GM21786 (cell line): ENCODE results near the gene PARP11.

Experiments
- ATAC-seq: cut with Tn5 transposase; IDR thresholded peaks from one replicate; pipeline ENCODE4 v1.9.1; 2021; ENCODE audit not compliant: unreplicated experiment

PARP11 gene

DNA sequence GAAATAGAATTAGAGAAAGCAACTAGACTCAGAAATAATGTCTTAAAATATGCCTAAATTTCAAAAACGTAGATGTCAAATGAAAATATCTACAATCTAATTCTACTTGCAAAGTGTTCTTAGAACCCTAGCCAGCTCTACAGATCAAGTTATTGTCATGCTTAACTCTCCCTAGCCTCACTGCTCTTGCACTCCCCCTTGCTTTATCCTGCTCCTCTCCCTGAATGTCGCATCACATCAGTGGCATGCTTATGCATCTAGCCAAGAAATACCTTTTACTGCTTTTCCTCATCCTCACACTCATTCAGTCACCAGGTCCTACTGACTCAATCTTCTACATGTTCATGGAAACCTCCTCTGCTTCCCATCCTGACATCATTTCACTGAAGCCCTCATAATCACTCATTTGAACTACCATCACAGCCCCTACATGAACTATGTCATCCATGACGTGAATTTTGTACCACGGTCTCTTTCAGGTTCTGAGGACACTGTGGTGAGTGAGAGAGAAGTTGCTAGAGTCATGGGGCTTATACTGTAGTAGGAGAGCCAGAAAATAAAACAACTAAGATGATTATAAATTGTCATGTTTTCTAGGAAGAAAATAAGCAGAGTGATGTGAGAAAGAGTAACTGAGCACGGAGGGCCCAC, 97.7 kb downstream of the PARP11 start:
- no peak for ATAC-seq

DNA sequence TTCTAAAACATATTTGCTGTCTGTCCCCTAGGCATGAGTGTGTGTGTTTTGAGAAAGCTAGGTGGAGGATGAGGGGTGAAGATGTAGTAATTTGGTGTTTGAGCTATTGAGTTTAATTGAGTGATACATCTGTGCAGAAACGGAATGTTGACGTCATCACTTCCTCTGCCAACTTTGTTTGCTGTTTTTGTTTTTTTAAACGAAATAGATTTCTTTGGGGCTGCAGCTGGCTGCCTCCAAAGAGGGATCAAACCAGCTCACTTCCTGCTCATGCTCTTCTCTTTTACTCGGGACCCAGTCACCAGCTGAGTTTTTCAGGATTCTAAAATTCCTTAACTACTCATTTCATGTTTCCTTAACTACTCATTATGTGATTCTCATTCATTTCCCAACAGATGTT, 100.8 kb downstream of the PARP11 start:
- no peak for ATAC-seq

DNA sequence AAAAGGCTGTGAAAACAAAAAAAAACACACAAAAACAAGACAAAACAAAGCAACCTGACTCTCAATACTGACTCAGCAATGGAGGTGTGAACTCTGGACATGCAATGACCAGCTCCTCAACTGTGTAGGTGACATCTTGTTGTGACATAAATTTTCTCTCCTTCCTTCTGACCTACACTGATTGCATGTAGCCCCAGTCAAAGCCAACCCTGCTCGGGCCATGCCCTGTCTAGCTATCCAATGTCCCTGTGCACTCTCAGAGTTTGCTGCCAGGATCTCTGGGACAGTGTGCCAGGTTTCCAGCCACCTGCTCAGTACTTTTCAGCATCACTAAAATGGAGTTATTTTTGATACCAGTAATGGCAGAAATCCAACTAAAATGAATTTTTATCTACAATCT, 101.3 kb downstream of the PARP11 start:
- no peak for ATAC-seq

DNA sequence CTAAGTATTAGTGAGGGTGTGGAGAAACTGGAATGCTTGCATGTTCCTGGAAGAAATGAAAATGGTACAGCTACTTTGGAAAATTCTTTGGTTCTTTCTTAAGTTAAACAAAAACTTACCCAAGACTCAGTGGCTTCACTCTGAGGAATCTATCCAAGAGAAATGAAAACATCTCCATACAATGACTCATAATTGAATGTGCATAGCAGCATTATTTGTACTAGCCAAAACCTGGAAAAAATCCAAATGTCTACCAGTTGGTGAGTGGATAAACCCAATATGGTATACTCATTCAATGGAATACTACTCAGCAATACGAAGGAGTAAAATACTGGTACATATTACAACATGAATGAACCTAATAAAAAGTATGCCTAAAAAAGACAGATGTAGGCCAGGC, 102.3 kb downstream of the PARP11 start:
- no peak for ATAC-seq

DNA sequence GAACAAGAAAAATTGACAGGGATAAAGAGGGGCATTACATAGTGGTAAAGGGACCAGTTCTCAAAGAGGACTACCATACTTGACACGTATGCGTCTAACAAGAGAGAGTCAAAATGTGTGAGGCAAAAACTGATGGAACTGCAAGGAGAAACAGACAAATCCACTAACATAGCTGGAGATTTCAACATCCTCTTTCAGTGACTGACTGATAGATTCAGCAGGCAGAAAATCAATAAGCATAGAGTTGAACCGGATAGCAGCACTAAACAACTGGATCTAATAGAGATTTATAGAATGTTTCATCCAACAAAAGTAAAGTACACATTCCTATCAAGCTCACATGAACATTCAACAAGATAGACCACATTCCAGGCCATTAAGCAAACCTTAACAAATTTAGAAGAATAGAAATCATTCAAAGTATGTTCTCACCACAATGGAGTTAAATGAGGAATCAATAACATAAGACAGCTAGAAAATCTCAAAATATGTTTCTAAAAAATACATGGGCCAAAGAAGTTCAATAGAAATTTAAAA, 104.2 kb downstream of the PARP11 start:
- no peak for ATAC-seq

DNA sequence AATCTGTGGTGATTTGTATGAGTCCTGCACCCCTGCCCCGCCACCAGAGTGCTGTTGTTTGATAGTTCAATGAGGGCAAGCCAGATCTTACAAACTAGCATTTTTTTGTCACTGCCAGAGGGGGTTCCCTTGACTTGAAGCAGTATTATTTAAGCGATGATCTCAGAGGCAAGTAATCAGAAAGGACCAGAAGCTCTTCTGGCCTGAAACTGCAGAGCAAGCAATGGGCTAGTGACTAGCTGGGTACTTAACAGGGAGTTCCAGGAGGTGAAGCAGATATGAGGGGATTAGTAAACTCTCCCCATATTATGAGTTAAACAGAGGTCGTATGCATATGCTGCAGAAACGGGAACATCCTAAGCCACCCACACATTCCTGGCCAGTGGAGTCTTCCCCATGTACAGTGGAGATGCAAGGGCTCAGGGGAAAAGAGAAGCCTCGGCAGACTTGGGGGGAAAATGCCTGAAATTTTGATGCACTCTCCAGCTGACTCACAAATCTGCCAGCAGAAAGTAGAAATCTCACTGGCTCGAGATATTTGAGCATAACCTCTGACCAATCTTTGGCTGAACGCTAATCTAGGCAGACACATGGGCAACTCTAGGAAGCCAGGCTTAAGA, 112.0 kb downstream of the PARP11 start:
- ATAC-seq: no peak

DNA sequence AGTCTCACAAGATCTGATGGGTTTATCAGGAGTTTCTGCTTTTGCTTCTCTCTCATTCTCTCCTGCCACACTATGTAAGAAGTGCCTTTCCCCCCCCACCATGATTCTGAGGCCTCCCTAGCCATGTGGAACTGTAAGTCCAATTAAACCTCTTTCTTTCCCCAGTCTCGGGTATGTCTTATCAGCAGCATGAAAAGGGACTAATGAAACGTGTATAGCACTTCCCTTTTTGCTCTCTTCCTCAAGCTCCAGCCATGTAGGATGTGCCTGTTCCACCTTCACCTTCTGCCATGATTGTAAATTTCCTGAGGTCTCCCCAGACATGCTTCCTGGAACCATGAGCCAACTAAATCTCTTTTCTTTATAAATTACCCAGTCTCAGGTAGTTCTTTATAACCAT, 113.3 kb downstream of the PARP11 start:
- no peak for ATAC-seq
